GM23248 (cell line): ENCODE data around the gene LUZP1. TPM values are rescaled to one million over a fixed set of nuclear protein-coding genes. Genes with fewer than 3 reads are reported as not detected.
A peak's percentile ranks its signal among the peaks of the same experiment; 100 is the strongest.

ENCODE experiments used
- DNase-seq: peaks from one replicate; pipeline ENCODE4 v3.0.0-alpha.2; 2015
- H2AFZ ChIP-seq: fragments of 200-600 bp; sonication (generic); 2 replicates; pipeline ENCODE4 v1.6.1; 2016; ENCODE audit warnings: antibody characterized with exemption
- H3F3A ChIP-seq: fragments of 200-600 bp; sonication (generic); 2 replicates; pipeline ENCODE4 v1.6.1; 2016; ENCODE audit warnings: mild to moderate bottlenecking, antibody characterized with exemption, mixed run types; ENCODE audit not compliant: insufficient read depth
- H3K27ac ChIP-seq: fragments of 200-600 bp; sonication (generic); 2 replicates; pipeline ENCODE4 v1.5.1; 2016; ENCODE audit warnings: mild to moderate bottlenecking
- H3K27me3 ChIP-seq: fragments of 200-600 bp; sonication (generic); replicated peaks from 2 replicates; pipeline ENCODE4 v1.6.1; 2016; ENCODE audit warnings: mild to moderate bottlenecking; ENCODE audit not compliant: insufficient read depth
- H3K36me3 ChIP-seq: fragments of 200-600 bp; sonication (generic); 2 replicates; pipeline ENCODE4 v1.6.1; 2016; ENCODE audit warnings: low read depth, mild to moderate bottlenecking
- H3K4me1 ChIP-seq: fragments of 200-600 bp; sonication (generic); 2 replicates; pipeline ENCODE4 v1.6.1; 2016; ENCODE audit warnings: mild to moderate bottlenecking; ENCODE audit not compliant: insufficient read depth
- H3K4me2 ChIP-seq: fragments of 200-600 bp; sonication (generic); one replicate; pipeline ENCODE4 v1.6.1; 2016; ENCODE audit warnings: mild to moderate bottlenecking; ENCODE audit not compliant: unreplicated experiment
- H3K4me3 ChIP-seq: fragments of 200-600 bp; sonication (generic); 2 replicates; pipeline ENCODE4 v1.5.1; 2016; ENCODE audit warnings: mild to moderate bottlenecking
- H3K79me2 ChIP-seq: fragments of 200-600 bp; sonication (generic); 2 replicates; pipeline ENCODE4 v1.6.1; 2016; ENCODE audit warnings: mild to moderate bottlenecking; ENCODE audit not compliant: insufficient read depth
- H3K9ac ChIP-seq: fragments of 200-600 bp; sonication (generic); 2 replicates; pipeline ENCODE4 v1.6.1; 2016; ENCODE audit warnings: mild to moderate bottlenecking
- H3K9me2 ChIP-seq: fragments of 200-600 bp; sonication (generic); 2 replicates; pipeline ENCODE4 v1.6.1; 2016; ENCODE audit warnings: mixed run types, mild to moderate bottlenecking, moderate library complexity; ENCODE audit not compliant: insufficient read depth
- H3K9me3 ChIP-seq: fragments of 200-600 bp; sonication (generic); one replicate; pipeline ENCODE4 v1.6.1; 2017; ENCODE audit warnings: low read depth
- H4K20me1 ChIP-seq: fragments of 200-600 bp; sonication (generic); 2 replicates; pipeline ENCODE4 v1.6.0; 2016; ENCODE audit not compliant: insufficient read depth
- EZH2 ChIP-seq: fragments of 200-600 bp; sonication (generic); IDR thresholded peaks from 2 replicates; pipeline ENCODE4 v1.6.1; 2018; ENCODE audit warnings: antibody characterized with exemption, mild to moderate bottlenecking; ENCODE audit not compliant: insufficient read depth, poor library complexity, severe bottlenecking
- EZH2phosphoT487 ChIP-seq: fragments of 200-600 bp; sonication (generic); IDR thresholded peaks from 2 replicates; pipeline ENCODE4 v1.6.1; 2018; ENCODE audit warnings: antibody characterized with exemption, moderate library complexity, mild to moderate bottlenecking, low read depth; ENCODE audit not compliant: insufficient read depth
- WGBS, 2 experiments: methylation state at CpG; one replicate each; pipeline ENCODE4 v1.1.6; 2015 to 2017; ENCODE audit warnings: low lambda C conversion rate in 2 of 2, low coverage in 1 of 2; ENCODE audit errors: missing lambda C conversion rate in 2 of 2; 5-methylcytosine and 5-hydroxymethylcytosine counted together
- in situ Hi-C: fragments of 300-500 bp; cut with MboI; formaldehyde crosslinking; loops from 2 replicates; pipeline ENCODE4 v1.15.0; 2020
- polyA plus RNA-seq: library from polyadenylated mRNA; unstranded; fragments of >200 nt; fragmentation: Nextera tagmentation; extraction: Ambion mirVana; gene quantifications from 2 replicates; pipeline ENCODE4 v1.2.1, GENCODE V29; 2016
- total RNA-seq: library from RNA; depleted of rRNA; stranded (reverse); fragments of >200 nt; shearing (Covaris generic); gene quantifications from 2 replicates; pipeline ENCODE4 v1.2.3, GENCODE V29; 2014

The LUZP1 gene
- total and polyA plus RNA-seq, 2 experiments from 2014 or later = 28.1 to 52.2 TPM

GRCh38 chr1:23150742-23151141, 17.9 kb downstream of the LUZP1 start:
- Histone ChIP-seq H3K4me2 (no peak overlapping the region), H4K20me1 (peaks cover 15% of the 10 kb centered on the region; the same call in 1 of the 2 replicates), H3K9me3 (no peaks in the 10 kb centered on the region), H3K9me2 (no peaks in the 10 kb centered on the region), H3F3A (peaks cover 16% of the 10 kb centered on the region; the same call in 1 of the 2 replicates), H3K79me2 (peaks cover 100% of the 10 kb centered on the region), H3K4me3 (no peak overlapping the region), H3K27me3 (no peaks in the 10 kb centered on the region), H3K4me1 (peaks cover 17% of the 10 kb centered on the region), H3K27ac (no peak overlapping the region), H3K9ac (no peak overlapping the region), H3K36me3 (no peaks in the 10 kb centered on the region), H2AFZ (no peak overlapping the region)
- 39 to 42% methylated on average over 5 of the region's 5 CpGs for WGBS, 2 experiments
- TF ChIP-seq EZH2 (no peak), EZH2phosphoT487 (no peak)
- in situ Hi-C loops = no loop called here
- no peak for DNase-seq

GRCh38 chr1:23150125-23150524, 18.5 kb downstream of the LUZP1 start:
- in situ Hi-C loops = no loop called here
- H3K36me3 ChIP-seq = no peaks in the 10 kb centered on the region
- peaks cover 100% of the 10 kb centered on the region for H3K79me2 ChIP-seq
- H3K27me3 ChIP-seq = no peaks in the 10 kb centered on the region
- whole genome bisulfite sequencing, 2 experiments = 35 to 40% methylated on average over 2 of the region's 2 CpGs
- H3K4me3 ChIP-seq = no peak overlapping the region
- H4K20me1 ChIP-seq = peaks cover 15% of the 10 kb centered on the region; the same call in 1 of the 2 replicates
- H3K4me1 ChIP-seq = peaks cover 17% of the 10 kb centered on the region
- no peaks in the 10 kb centered on the region for H3K9me2 ChIP-seq
- no peak overlapping the region for H3K27ac ChIP-seq
- no peak overlapping the region for H3K9ac ChIP-seq
- DNase-seq = no peak
- H3K9me3 ChIP-seq = no peaks in the 10 kb centered on the region
- TF ChIP-seq EZH2phosphoT487 (no peak), EZH2 (no peak)
- no peak overlapping the region for H2AFZ ChIP-seq
- peaks cover 10% of the 10 kb centered on the region; the same call in 1 of the 2 replicates for H3F3A ChIP-seq
- no peak overlapping the region for H3K4me2 ChIP-seq

- in situ Hi-C loops = no loop called here
- 32 to 35% methylated on average over 1 of the region's 1 CpG for WGBS, 2 experiments
Observed at GRCh38 chr1:23149114-23149513, 19.5 kb downstream of the LUZP1 start.

GRCh38 chr1:23148084-23148483, 20.6 kb downstream of the LUZP1 start:
- no peak for TF ChIP-seq EZH2phosphoT487
- no peak for TF ChIP-seq EZH2
- WGBS, 2 experiments = 58 to 66% methylated on average over 4 of the region's 4 CpGs
- Histone ChIP-seq H3K27ac (no peak overlapping the region), H3K36me3 (no peaks in the 10 kb centered on the region), H3K9me2 (no peaks in the 10 kb centered on the region), H3F3A (peaks cover 4% of the 10 kb centered on the region; the same call in 1 of the 2 replicates), H3K4me2 (no peak overlapping the region), H2AFZ (no peak overlapping the region), H4K20me1 (peaks cover 23% of the 10 kb centered on the region; the same call in 1 of the 2 replicates), H3K4me1 (peaks cover 17% of the 10 kb centered on the region), H3K79me2 (peaks cover 100% of the 10 kb centered on the region), H3K4me3 (no peak overlapping the region), H3K9ac (no peak overlapping the region), H3K27me3 (no peaks in the 10 kb centered on the region), H3K9me3 (no peaks in the 10 kb centered on the region)
- in situ Hi-C loops = no loop called here
- DNase-seq = peak; percentile 44

More at GRCh38 chr1:23149114-23149513, 19.5 kb downstream of the LUZP1 start:
- no peak for DNase-seq
- peaks cover 100% of the 10 kb centered on the region for H3K79me2 ChIP-seq
- peaks cover 17% of the 10 kb centered on the region for H3K4me1 ChIP-seq
- no peak overlapping the region for H2AFZ ChIP-seq
- H3K4me3 ChIP-seq = no peak overlapping the region
- no peaks in the 10 kb centered on the region for H3K9me2 ChIP-seq
- H3K36me3 ChIP-seq = no peaks in the 10 kb centered on the region
- H3K27me3 ChIP-seq = no peaks in the 10 kb centered on the region
- H3K9ac ChIP-seq = no peak overlapping the region
- no peaks in the 10 kb centered on the region for H3K9me3 ChIP-seq
- H3K27ac ChIP-seq = no peak overlapping the region
- no peak overlapping the region for H3K4me2 ChIP-seq
- peaks cover 8% of the 10 kb centered on the region; the same call in 1 of the 2 replicates for H3F3A ChIP-seq
- H4K20me1 ChIP-seq = peaks cover 15% of the 10 kb centered on the region; the same call in 1 of the 2 replicates
- TF ChIP-seq EZH2 (no peak), EZH2phosphoT487 (no peak)

- no peak for DNase-seq
- TF ChIP-seq EZH2 (no peak), EZH2phosphoT487 (no peak)
- Histone ChIP-seq H3K79me2 (peaks cover 99% of the 10 kb centered on the region), H3K4me2 (no peak overlapping the region), H3K9me2 (no peaks in the 10 kb centered on the region), H3K4me3 (no peak overlapping the region), H3K9me3 (no peaks in the 10 kb centered on the region), H2AFZ (no peak overlapping the region), H3K9ac (no peak overlapping the region), H3K36me3 (no peaks in the 10 kb centered on the region), H3F3A (no peaks in the 10 kb centered on the region), H4K20me1 (peaks cover 8% of the 10 kb centered on the region; the same call in 1 of the 2 replicates), H3K27me3 (no peaks in the 10 kb centered on the region), H3K27ac (no peak overlapping the region), H3K4me1 (no peaks in the 10 kb centered on the region)
- in situ Hi-C loops = no loop called here
- 96 to 98% methylated on average over 6 of the region's 6 CpGs for WGBS, 2 experiments
Observed at GRCh38 chr1:23140940-23141596, 27.6 kb downstream of the LUZP1 start.
